Panc1 (cell line): ENCODE results near the gene SLC35F2.

Source experiments
- CTCF ChIP-seq: fragments of 450-650 bp; IDR thresholded peaks from 2 replicates; pipeline ENCODE4 v1.5.1; 2017; ENCODE audit warnings: mild to moderate bottlenecking
- POLR2AphosphoS5 ChIP-seq: IDR thresholded peaks from 2 replicates; pipeline ENCODE4 v1.6.1; 2012; ENCODE audit warnings: mild to moderate bottlenecking, low read depth, low read length, moderate library complexity
- TF ChIP-seq, protein P1 (sequence below), 2 experiments: IDR thresholded peaks; 2 replicates each; pipeline ENCODE4 v1.6.1; 2011 to 2012; ENCODE audit warnings: low read depth in 2 of 2, control low read depth in 1 of 2, low read length in 1 of 2, mild to moderate bottlenecking in 1 of 2, moderate library complexity in 1 of 2; ENCODE audit not compliant: insufficient read depth in 1 of 2

DNA sequence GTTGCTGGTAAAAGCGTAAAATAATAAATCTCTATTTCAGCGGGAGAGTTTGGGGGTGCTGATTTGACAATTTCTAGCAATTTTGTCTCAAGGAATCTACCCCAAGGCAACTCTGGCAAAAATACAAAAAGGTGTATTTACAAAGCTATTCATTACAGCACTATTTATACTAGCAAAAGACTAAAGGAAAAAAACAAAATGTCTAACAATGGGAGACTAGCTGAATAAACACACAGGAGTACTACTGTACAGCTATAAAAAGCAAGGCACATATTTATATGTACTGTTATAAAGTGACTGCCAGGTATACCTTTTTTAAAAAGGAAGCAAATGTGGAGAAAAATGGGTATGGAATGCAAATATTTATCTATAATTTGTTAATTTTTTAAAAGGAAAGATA, 32.7 kb downstream of the SLC35F2 start:
- TF ChIP-seq POLR2AphosphoS5: no peak
- TF ChIP-seq CTCF: no peak
- TF ChIP-seq, protein P1, sequence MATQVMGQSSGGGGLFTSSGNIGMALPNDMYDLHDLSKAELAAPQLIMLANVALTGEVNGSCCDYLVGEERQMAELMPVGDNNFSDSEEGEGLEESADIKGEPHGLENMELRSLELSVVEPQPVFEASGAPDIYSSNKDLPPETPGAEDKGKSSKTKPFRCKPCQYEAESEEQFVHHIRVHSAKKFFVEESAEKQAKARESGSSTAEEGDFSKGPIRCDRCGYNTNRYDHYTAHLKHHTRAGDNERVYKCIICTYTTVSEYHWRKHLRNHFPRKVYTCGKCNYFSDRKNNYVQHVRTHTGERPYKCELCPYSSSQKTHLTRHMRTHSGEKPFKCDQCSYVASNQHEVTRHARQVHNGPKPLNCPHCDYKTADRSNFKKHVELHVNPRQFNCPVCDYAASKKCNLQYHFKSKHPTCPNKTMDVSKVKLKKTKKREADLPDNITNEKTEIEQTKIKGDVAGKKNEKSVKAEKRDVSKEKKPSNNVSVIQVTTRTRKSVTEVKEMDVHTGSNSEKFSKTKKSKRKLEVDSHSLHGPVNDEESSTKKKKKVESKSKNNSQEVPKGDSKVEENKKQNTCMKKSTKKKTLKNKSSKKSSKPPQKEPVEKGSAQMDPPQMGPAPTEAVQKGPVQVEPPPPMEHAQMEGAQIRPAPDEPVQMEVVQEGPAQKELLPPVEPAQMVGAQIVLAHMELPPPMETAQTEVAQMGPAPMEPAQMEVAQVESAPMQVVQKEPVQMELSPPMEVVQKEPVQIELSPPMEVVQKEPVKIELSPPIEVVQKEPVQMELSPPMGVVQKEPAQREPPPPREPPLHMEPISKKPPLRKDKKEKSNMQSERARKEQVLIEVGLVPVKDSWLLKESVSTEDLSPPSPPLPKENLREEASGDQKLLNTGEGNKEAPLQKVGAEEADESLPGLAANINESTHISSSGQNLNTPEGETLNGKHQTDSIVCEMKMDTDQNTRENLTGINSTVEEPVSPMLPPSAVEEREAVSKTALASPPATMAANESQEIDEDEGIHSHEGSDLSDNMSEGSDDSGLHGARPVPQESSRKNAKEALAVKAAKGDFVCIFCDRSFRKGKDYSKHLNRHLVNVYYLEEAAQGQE (IDR thresholded peaks at IDR 0.05; ENCODE audit: insufficient read depth in 1 of 2, low read depth in 2 of 2, low read length in 1 of 2): no peak
